ENCODE measurements around the gene TMEM120A.

Gene TMEM120A

DNA sequence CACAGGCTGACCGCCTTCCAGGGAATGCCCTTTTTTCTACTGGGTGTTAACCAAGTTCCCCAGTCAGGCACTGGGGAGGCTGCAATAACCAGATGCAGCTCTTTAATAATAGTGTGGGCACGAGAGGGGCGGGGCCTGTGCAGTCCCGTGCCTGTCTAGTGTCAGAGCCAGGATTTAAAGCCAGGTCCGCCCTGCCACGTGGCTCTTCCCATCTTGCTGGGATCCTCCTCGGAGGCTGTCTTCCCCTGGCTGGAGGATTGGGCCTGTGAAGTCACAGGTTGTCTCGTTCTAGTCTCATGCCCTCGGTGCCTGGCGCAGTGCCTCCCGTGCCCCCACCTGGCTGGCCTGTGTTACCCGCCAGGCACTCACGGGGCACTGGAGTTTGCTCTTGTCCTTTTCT is 25.2 kb downstream of the TMEM120A start:
- Histone ChIP-seq H3K36me3 (ENCODE audit: control insufficient read depth, insufficient read depth, low read length) (peaks cover 5% of the 10 kb centered on the region), H3K4me3 (replicated peaks; ENCODE audit: low read depth, low read length) (no peak overlapping the region), H3K27me3 (replicated peaks; ENCODE audit: control insufficient read depth, insufficient read depth, low read length) (no peaks in the 10 kb centered on the region)
- TF ChIP-seq, protein P1, sequence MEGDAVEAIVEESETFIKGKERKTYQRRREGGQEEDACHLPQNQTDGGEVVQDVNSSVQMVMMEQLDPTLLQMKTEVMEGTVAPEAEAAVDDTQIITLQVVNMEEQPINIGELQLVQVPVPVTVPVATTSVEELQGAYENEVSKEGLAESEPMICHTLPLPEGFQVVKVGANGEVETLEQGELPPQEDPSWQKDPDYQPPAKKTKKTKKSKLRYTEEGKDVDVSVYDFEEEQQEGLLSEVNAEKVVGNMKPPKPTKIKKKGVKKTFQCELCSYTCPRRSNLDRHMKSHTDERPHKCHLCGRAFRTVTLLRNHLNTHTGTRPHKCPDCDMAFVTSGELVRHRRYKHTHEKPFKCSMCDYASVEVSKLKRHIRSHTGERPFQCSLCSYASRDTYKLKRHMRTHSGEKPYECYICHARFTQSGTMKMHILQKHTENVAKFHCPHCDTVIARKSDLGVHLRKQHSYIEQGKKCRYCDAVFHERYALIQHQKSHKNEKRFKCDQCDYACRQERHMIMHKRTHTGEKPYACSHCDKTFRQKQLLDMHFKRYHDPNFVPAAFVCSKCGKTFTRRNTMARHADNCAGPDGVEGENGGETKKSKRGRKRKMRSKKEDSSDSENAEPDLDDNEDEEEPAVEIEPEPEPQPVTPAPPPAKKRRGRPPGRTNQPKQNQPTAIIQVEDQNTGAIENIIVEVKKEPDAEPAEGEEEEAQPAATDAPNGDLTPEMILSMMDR (IDR thresholded peaks at IDR 0.05; ENCODE audit: insufficient read depth, low read length, poor library complexity, severe bottlenecking), result no peak
- DNase-seq (ENCODE audit: extremely low read depth, insufficient read length), result no peak

DNA sequence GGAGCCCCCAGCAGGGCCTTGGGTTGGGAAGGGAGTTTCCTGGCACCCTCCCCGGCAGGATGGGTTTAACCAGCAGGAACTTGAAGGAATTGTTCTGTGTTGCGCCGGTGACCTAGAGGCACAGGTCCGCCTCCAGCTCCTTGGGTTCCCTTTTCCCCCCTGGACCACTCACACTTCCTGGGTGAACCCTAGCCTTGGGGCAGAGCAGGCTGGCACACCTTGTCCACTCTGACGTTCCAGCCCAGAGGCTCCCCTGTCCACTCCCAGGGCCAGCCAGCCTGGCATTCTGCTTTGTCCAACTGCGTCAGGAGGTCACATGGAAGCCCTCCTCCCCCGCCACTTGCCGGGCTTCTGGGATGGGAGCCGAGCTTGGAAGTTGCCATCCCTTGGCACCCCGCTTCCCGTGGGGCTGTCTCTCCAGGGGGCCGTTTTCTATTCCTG is 25.8 kb downstream of the TMEM120A start:
- H3K4me3 ChIP-seq (replicated peaks; ENCODE audit: low read depth, low read length), result no peak overlapping the region
- TF ChIP-seq, protein P1 (IDR thresholded peaks at IDR 0.05; ENCODE audit: insufficient read depth, low read length, poor library complexity, severe bottlenecking), result no peak
- no peaks in the 10 kb centered on the region for H3K27me3 ChIP-seq (replicated peaks; ENCODE audit: control insufficient read depth, insufficient read depth, low read length)
- DNase-seq (ENCODE audit: extremely low read depth, insufficient read length), result no peak
- peaks cover 5% of the 10 kb centered on the region for H3K36me3 ChIP-seq (ENCODE audit: control insufficient read depth, insufficient read depth, low read length)

DNA sequence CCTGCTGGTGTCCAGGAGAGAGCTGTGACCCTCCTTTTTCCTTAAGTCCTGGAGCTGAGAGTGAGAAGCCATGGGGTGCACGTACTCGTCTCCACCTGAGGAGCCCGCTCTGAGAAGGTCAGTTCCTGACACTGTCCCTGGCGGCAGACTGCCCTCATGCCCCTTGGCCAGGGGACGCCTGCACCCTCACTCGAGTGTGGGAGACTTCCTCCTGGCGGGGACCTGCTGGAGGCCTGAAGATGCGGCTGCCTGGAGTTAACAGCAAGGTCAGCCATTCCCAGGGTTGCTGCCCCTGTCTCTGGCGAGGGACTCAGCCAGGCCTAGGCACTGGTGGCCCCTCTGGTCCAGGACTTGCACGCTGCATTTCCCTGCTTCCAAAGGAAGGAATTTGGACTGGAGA is 26.4 kb downstream of the TMEM120A start:
- DNase-seq (ENCODE audit: extremely low read depth, insufficient read length), result no peak
- peaks cover 5% of the 10 kb centered on the region for H3K36me3 ChIP-seq (ENCODE audit: control insufficient read depth, insufficient read depth, low read length)
- TF ChIP-seq, protein P1 (IDR thresholded peaks at IDR 0.05; ENCODE audit: insufficient read depth, low read length, poor library complexity, severe bottlenecking), result no peak
- H3K4me3 ChIP-seq (replicated peaks; ENCODE audit: low read depth, low read length), result no peak overlapping the region
- no peaks in the 10 kb centered on the region for H3K27me3 ChIP-seq (replicated peaks; ENCODE audit: control insufficient read depth, insufficient read depth, low read length)

DNA sequence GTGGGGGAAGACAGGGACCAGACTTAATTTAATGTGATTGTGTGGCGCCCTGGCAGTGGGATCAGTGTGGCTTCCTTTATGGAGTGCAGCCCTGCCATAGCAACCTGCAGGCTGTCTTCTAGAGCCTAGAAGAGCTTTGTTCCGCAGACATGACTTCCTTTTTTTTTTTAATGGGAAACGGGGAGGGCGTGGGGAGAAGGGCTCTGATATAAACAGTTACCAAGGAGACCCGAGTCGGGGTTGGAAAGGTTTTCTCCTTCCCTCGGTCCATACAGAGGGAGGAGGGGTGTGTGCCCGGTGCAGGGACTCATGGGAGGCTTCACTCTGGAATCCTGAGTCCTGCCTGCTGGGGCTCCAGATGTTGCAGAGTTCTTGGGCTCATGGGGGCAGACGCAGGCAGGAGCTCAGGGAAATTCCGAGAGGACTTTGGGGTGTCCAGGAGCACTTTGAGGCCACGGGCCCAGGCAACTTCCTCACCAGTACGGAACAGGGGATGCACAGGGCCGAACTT is 26.9 kb downstream of the TMEM120A start:
- DNase-seq (ENCODE audit: extremely low read depth, insufficient read length), result no peak
- TF ChIP-seq, protein P1 (IDR thresholded peaks at IDR 0.05; ENCODE audit: insufficient read depth, low read length, poor library complexity, severe bottlenecking), result no peak
- no peak overlapping the region for H3K4me3 ChIP-seq (replicated peaks; ENCODE audit: low read depth, low read length)
- H3K36me3 ChIP-seq (ENCODE audit: control insufficient read depth, insufficient read depth, low read length), result peaks cover 5% of the 10 kb centered on the region
- H3K27me3 ChIP-seq (replicated peaks; ENCODE audit: control insufficient read depth, insufficient read depth, low read length), result no peaks in the 10 kb centered on the region

DNA sequence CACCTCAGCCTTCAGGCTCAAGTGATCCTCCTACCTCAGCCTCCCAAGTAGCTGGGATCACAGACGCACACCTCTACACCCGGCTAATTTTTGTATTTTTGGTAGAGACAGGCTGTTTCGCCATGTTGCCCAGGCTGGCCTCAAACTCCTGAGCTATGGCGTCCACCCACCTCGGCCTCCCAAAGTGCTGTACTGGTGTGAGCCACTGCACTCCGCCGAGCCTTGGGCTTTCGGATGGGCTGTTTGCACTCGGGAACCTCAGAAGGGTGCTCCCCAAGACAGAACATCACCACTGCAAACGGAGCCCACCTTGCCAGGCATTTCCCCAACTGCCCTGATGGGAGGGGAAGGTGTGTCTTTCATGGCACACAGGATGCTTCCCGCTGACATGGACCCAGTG is 27.3 kb downstream of the TMEM120A start:
- peaks cover 5% of the 10 kb centered on the region for H3K36me3 ChIP-seq (ENCODE audit: control insufficient read depth, insufficient read depth, low read length)
- TF ChIP-seq, protein P1 (IDR thresholded peaks at IDR 0.05; ENCODE audit: insufficient read depth, low read length, poor library complexity, severe bottlenecking), result no peak
- H3K4me3 ChIP-seq (replicated peaks; ENCODE audit: low read depth, low read length), result no peak overlapping the region
- no peaks in the 10 kb centered on the region for H3K27me3 ChIP-seq (replicated peaks; ENCODE audit: control insufficient read depth, insufficient read depth, low read length)
- no peak for DNase-seq (ENCODE audit: extremely low read depth, insufficient read length)
